GM12875 (cell line): Measurements from ENCODE around the gene LMO1.

ENCODE experiments used
- H3K4me3 ChIP-seq: one replicate; pipeline ENCODE4 v1.5.1; 2011; ENCODE audit warnings: low read depth, low read length, control low read depth
- CTCF ChIP-seq: IDR thresholded peaks from 2 replicates; pipeline ENCODE4 v1.5.1; 2011; ENCODE audit warnings: low read depth, mild to moderate bottlenecking, control low read depth, inconsistent platforms, low read length, moderate library complexity, borderline replicate concordance; ENCODE audit not compliant: insufficient read depth

The LMO1 gene

GRCh38 chr11:8224711-8225110, 39.0 kb downstream of the LMO1 start:
- H3K4me3 ChIP-seq = no peak overlapping the region
- TF ChIP-seq CTCF = no peak

- no peak for TF ChIP-seq CTCF
Measured at GRCh38 chr11:8224161-8224591, 39.5 kb downstream of the LMO1 start.

GRCh38 chr11:8223513-8223900, 40.2 kb downstream of the LMO1 start:
- no peak overlapping the region for H3K4me3 ChIP-seq
- no peak for TF ChIP-seq CTCF

More at GRCh38 chr11:8224161-8224591, 39.5 kb downstream of the LMO1 start:
- H3K4me3 ChIP-seq = no peak overlapping the region

- no peak overlapping the region for H3K4me3 ChIP-seq
- no peak for TF ChIP-seq CTCF
Measured at GRCh38 chr11:8222820-8223512, 40.7 kb downstream of the LMO1 start.

DNA sequence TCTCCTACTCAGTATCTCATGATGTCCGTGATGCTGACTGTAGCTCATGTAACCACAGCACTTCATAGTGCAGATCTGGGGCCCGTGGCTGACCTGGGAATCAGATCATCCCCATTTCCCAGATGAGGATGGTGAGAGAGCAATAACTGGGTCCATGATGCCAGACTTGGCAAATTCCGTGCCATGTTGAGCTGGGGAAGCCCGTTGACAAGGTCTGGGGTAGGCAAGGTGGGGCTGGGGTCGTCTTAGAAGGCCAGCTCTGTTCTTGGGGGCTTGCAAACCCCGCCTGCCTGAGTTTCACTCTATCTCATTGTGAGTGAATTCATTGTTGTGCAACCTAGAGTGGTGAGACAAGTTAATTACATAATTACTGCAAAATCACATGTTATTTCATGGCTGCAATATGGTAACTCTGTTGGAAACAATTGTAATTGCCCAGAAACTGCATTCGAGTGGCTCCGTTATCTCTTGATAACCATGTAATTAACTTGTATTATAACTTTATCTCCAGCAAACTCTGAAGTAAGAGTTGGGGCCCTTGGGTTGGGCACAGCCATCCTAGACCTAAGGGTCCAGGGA, 41.7 kb downstream of the LMO1 start:
- H3K4me3 ChIP-seq = no peak overlapping the region
- TF ChIP-seq CTCF = no peak

DNA sequence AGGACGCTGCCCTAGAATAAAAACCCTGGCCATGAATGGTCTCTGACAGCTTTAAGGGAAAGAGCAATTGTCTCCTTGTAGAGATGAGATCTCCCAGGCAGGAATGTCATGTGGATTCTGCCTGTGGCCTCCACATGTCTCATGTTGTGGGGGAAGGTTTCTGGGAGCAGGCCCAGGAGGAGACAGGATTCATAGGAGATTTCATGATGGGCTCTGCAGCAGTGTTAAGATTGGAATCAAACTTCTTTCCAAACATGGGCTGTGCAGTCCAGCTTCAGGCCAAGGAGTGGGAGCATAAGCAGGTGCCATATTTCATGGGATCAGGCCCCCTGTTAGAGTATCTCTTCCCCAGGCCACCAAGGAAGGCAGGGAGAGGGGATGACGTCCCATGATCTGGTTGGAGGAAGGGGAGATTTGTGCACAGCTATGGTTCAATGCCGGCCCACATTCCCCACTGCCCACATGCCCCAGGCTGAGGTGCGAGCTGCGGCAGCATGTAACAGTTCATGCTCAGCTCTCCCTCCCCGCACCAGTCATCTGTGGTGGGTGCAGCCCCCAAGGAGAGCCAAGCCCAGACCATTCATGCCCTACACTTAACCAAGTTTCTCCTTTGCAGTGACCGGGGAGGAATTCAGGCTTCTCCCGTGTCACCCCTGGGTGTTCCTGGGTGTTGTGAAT, 42.5 kb downstream of the LMO1 start:
- no peak for TF ChIP-seq CTCF

More for the DNA sequence above, 42.5 kb downstream of the LMO1 start:
- H3K4me3 ChIP-seq = no peak overlapping the region
